SU-DHL-6 (cell line): Measurements from ENCODE around the gene GNG7.

ENCODE experiments used
- H2AFZ ChIP-seq: fragments of 200-600 bp; sonication (generic); 2 replicates; pipeline ENCODE4 v1.6.1; 2014; ENCODE audit warnings: low read depth, mild to moderate bottlenecking, moderate library complexity, mixed read lengths, antibody characterized with exemption, low read length; ENCODE audit not compliant: severe bottlenecking
- H3F3A ChIP-seq: fragments of 200-600 bp; shearing (Covaris generic); 2 replicates; pipeline ENCODE4 v1.6.0; 2016; ENCODE audit warnings: antibody characterized with exemption, mild to moderate bottlenecking; ENCODE audit not compliant: insufficient read depth
- H3K27ac ChIP-seq: fragments of 200-600 bp; sonication (generic); 2 replicates; pipeline ENCODE4 v1.5.1; 2016; ENCODE audit warnings: low read depth, mild to moderate bottlenecking, low read length, moderate library complexity, mixed read lengths
- H3K27me3 ChIP-seq: fragments of 200-600 bp; sonication (generic), shearing (Covaris generic); 2 replicates; pipeline ENCODE4 v1.6.0; 2014; ENCODE audit warnings: mild to moderate bottlenecking, low read length
- H3K36me3 ChIP-seq: fragments of 200-600 bp; sonication (generic); 2 replicates; pipeline ENCODE4 v1.6.1; 2014; ENCODE audit warnings: mild to moderate bottlenecking, low read length, mixed read lengths
- H3K4me2 ChIP-seq: fragments of 300-600, 200-600 bp; shearing (Covaris generic), sonication (generic); 2 replicates; pipeline ENCODE4 v1.6.0; 2014; ENCODE audit warnings: low read length, low read depth, mild to moderate bottlenecking; ENCODE audit not compliant: poor library complexity, severe bottlenecking
- H3K4me3 ChIP-seq: fragments of 200-600 bp; sonication (generic); 2 replicates; pipeline ENCODE4 v1.5.1; 2014; ENCODE audit warnings: antibody characterized with exemption, low read length, mild to moderate bottlenecking, mixed read lengths; ENCODE audit not compliant: insufficient read depth, poor library complexity, severe bottlenecking
- H3K79me2 ChIP-seq: fragments of 200-600 bp; sonication (generic); 2 replicates; pipeline ENCODE4 v1.6.1; 2014; ENCODE audit warnings: mild to moderate bottlenecking, low read length, moderate library complexity; ENCODE audit not compliant: insufficient read depth
- H3K9ac ChIP-seq: fragments of 200-600 bp; sonication (generic); 2 replicates; pipeline ENCODE4 v1.7.0; 2014; ENCODE audit warnings: mild to moderate bottlenecking, low read length
- H3K9me2 ChIP-seq: fragments of 200-600 bp; sonication (generic); replicated peaks from 2 replicates; pipeline ENCODE4 v1.6.1; 2014; ENCODE audit warnings: low read length; ENCODE audit not compliant: insufficient read depth
- H3K9me3 ChIP-seq: fragments of 200-600 bp; sonication (generic); 2 replicates; pipeline ENCODE4 v1.6.1; 2014; ENCODE audit warnings: low read length, mixed read lengths; ENCODE audit not compliant: insufficient read depth
- H4K20me1 ChIP-seq: fragments of 200-600 bp; sonication (generic); 2 replicates; pipeline ENCODE4 v1.6.1; 2014; ENCODE audit warnings: low read depth, mild to moderate bottlenecking, antibody characterized with exemption, low read length, moderate library complexity, mixed read lengths
- EZH2phosphoT487 ChIP-seq: fragments of 200-600 bp; sonication (generic), shearing (Covaris generic); conservative IDR thresholded peaks from 2 replicates; pipeline ENCODE4 v1.6.1; 2018; ENCODE audit warnings: mild to moderate bottlenecking, antibody characterized with exemption, low read length, moderate library complexity, mixed read lengths
- TF ChIP-seq, protein P1 (sequence below): fragments of 200-600 bp; sonication (generic); IDR thresholded peaks from one replicate; pipeline ENCODE4 v1.5.1; 2017; ENCODE audit warnings: antibody characterized with exemption, mild to moderate bottlenecking, low read length, moderate library complexity; ENCODE audit not compliant: insufficient read depth, poor library complexity, severe bottlenecking

GNG7 gene

DNA sequence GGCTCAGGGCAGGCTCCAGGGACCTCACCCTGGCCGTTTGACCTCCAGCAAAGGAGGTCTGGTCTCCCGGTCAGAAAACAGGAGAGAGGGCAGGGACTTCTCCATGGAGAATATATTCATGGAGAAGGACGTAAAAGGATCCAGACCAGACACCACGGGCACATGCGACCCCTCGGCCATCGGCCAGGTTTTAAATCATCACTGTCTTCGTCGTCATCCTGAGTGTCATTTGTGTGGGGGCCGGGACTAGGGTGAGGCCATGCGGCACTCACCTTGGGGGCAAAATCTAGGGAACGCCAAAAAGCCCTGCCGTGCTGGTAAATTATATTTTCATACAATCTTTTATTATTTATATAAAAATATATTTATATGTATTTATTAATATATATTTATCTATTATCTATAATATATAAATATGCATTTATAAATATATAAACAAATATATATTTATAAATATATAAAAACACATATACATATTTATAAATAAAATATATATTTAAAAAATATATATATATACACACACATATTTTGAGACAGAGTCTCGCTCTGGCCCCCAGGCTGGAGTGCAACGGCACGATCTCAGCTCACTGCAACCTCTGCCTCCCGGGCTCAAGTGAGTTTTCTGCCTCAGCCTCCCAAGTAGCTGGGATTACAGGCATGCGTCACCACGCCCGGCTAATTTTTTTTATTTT lies 151.2 kb downstream of the GNG7 start:
- H3K4me3 ChIP-seq = no peak overlapping the region
- peaks cover 9% of the 10 kb centered on the region; the same call in 1 of the 2 replicates for H3F3A ChIP-seq
- no peak overlapping the region for H3K4me2 ChIP-seq
- H3K27ac ChIP-seq = no peak overlapping the region
- no peaks in the 10 kb centered on the region for H3K36me3 ChIP-seq
- H2AFZ ChIP-seq = no peak overlapping the region
- no peaks in the 10 kb centered on the region for H3K79me2 ChIP-seq
- no peak overlapping the region for H3K9ac ChIP-seq
- H3K9me3 ChIP-seq = no peaks in the 10 kb centered on the region
- TF ChIP-seq, protein P1, sequence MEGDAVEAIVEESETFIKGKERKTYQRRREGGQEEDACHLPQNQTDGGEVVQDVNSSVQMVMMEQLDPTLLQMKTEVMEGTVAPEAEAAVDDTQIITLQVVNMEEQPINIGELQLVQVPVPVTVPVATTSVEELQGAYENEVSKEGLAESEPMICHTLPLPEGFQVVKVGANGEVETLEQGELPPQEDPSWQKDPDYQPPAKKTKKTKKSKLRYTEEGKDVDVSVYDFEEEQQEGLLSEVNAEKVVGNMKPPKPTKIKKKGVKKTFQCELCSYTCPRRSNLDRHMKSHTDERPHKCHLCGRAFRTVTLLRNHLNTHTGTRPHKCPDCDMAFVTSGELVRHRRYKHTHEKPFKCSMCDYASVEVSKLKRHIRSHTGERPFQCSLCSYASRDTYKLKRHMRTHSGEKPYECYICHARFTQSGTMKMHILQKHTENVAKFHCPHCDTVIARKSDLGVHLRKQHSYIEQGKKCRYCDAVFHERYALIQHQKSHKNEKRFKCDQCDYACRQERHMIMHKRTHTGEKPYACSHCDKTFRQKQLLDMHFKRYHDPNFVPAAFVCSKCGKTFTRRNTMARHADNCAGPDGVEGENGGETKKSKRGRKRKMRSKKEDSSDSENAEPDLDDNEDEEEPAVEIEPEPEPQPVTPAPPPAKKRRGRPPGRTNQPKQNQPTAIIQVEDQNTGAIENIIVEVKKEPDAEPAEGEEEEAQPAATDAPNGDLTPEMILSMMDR = no peak
- no peak for TF ChIP-seq EZH2phosphoT487
- H4K20me1 ChIP-seq = no peaks in the 10 kb centered on the region
- no peaks in the 10 kb centered on the region for H3K9me2 ChIP-seq
- H3K27me3 ChIP-seq = no peaks in the 10 kb centered on the region

DNA sequence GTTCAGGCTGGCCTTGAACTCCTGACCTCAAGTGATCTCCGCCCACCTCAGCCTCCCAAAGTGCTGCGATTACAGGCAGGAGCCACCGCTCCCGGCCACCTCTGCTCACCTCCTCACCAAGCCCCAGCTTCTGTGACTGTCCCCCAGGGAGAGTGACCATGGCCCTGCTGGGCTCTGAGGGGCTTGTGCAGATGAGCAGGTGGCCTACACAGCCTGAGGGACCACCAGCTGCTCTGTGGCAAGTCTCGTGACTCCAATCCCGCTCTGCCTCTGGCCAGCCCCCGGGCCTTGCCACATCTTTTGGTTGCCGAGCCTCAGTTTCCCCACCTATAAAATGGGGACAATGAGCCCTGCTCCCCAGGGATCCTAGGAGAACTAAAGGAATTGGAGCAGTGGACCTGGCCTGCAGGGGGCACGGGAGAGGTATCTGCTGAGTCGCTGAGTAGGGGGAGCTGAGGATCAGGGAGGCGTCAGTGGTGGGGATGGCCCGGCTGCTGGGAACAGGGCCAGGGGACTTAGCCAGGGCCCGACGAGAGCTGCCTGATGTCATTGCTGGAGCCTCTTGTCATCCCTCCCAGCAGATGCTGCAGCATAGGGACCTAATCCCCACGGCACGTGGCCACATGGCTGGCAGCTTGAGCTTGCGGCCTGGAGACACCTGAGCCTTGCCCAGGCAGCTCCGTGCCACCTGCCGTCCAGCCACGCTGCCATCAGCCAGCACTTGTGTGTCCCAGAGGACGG lies 151.9 kb downstream of the GNG7 start:
- TF ChIP-seq EZH2phosphoT487 = no peak
- Histone ChIP-seq H3K9me2 (no peaks in the 10 kb centered on the region), H3K27me3 (no peaks in the 10 kb centered on the region), H3K4me2 (no peak overlapping the region), H3K9ac (no peak overlapping the region), H3F3A (peaks cover 9% of the 10 kb centered on the region; the same call in 1 of the 2 replicates), H3K27ac (no peak overlapping the region), H3K36me3 (no peaks in the 10 kb centered on the region), H3K9me3 (no peaks in the 10 kb centered on the region), H3K79me2 (no peaks in the 10 kb centered on the region), H3K4me3 (no peak overlapping the region), H4K20me1 (no peaks in the 10 kb centered on the region), H2AFZ (no peak overlapping the region)

DNA sequence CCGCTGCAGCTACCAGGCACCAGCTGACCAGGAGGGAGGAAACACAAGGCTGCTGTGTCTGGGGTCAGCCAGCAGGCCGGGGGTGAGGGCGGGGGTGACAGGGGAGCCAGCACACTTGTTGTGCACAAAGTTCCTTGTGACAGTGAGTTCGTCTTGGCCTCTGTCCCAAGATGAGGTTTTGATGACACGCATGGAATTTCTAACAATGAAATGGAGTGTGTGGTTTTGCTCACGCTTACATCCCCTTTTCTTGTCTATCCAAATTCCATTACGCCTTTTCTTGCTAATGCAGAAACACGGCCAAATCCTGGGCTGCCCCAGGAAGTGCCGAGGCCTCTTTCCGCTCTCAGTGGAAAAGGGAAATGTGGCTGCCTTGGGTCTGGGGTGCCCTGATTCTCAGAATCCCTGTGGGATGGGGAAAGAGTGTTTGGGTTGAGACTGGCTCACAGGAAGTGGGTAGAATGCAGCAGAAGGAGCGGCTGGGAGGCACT lies 152.7 kb downstream of the GNG7 start:
- Histone ChIP-seq H3K9me3 (no peaks in the 10 kb centered on the region), H2AFZ (no peak overlapping the region), H3K9ac (no peak overlapping the region), H3K4me3 (no peak overlapping the region), H3K9me2 (no peaks in the 10 kb centered on the region), H3F3A (peaks cover 9% of the 10 kb centered on the region; the same call in 1 of the 2 replicates), H3K4me2 (no peak overlapping the region), H3K36me3 (no peaks in the 10 kb centered on the region), H3K27ac (no peak overlapping the region), H3K79me2 (no peaks in the 10 kb centered on the region), H4K20me1 (no peaks in the 10 kb centered on the region), H3K27me3 (no peaks in the 10 kb centered on the region)
- TF ChIP-seq, protein P1 = no peak
- TF ChIP-seq EZH2phosphoT487 = no peak
